ENCODE results near the gene BLID.

BLID gene

DNA sequence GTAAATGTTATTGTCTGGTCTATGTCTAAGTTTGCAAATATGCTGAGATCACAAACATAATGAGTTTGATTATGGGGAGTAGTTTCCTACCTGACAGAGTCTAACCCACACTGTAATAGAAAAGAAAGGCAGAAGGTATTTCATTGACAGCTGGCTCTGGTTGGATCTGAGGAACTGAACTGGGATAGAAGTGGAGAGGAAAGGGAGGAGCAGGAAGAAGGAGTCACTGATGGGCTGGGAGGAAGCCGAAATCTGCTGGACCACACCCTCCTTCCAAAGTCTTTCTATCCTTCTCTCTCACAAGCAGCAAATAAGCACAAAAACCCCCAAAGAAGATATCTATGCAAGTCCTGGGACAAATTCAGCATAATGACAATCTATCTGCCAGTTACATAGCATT is 11.7 kb downstream of the BLID start:
- Mint-ChIP-seq H3K9me3 (no peaks in the 10 kb centered on the region), H3K27ac (no peak overlapping the region), H3K4me1 (ENCODE audit: low read depth) (peaks cover 5% of the 10 kb centered on the region), H3K27me3 (ENCODE audit: low read depth) (peaks cover 24% of the 10 kb centered on the region), H3K36me3 (ENCODE audit: low read depth) (no peaks in the 10 kb centered on the region), H3K4me3 (no peak overlapping the region)

DNA sequence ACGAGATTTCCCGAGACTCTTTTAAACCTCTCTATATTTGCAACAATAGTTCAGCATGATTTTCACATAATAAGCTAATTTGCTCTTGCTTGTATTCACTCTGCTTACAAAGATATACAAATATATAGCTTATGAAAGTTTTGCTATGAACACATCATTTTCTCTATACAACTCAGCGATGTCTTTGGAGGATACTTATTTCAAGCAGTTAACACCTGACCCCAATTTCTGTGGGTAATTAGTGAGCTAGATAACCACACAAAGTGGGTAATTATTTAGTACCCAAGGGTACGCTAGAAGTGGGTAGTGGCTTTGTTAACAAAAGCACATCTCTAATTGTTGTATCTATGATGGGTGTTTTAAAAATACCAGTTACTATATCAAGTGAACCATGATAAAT is 12.3 kb downstream of the BLID start:
- Mint-ChIP-seq H3K27ac (no peak overlapping the region), H3K9me3 (no peaks in the 10 kb centered on the region), H3K36me3 (ENCODE audit: low read depth) (no peaks in the 10 kb centered on the region), H3K27me3 (ENCODE audit: low read depth) (peaks cover 24% of the 10 kb centered on the region), H3K4me3 (no peak overlapping the region), H3K4me1 (ENCODE audit: low read depth) (peaks cover 5% of the 10 kb centered on the region)

DNA sequence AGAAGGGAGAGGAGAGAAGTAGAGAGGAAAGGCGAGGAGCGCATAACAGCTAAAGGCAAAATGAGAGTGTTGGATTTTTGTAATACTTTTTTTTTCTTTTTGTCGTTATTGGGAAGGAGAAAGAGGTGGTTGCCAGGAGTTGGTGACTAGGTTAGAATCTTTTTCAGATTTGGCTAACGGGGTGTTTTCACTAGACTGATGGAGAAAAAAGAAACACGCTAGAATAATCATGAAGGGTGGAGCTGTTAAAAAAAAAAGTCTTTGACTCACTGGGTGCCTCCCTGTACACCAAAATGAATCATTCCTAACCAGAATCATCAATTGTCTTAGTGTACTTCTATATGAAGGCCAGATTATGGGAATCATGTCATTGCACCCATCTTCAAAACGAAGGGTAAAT is 12.7 kb downstream of the BLID start:
- Mint-ChIP-seq H3K36me3 (ENCODE audit: low read depth) (no peaks in the 10 kb centered on the region), H3K27ac (no peak overlapping the region), H3K4me3 (no peak overlapping the region), H3K27me3 (ENCODE audit: low read depth) (peaks cover 24% of the 10 kb centered on the region), H3K9me3 (no peaks in the 10 kb centered on the region), H3K4me1 (ENCODE audit: low read depth) (peaks cover 5% of the 10 kb centered on the region)

DNA sequence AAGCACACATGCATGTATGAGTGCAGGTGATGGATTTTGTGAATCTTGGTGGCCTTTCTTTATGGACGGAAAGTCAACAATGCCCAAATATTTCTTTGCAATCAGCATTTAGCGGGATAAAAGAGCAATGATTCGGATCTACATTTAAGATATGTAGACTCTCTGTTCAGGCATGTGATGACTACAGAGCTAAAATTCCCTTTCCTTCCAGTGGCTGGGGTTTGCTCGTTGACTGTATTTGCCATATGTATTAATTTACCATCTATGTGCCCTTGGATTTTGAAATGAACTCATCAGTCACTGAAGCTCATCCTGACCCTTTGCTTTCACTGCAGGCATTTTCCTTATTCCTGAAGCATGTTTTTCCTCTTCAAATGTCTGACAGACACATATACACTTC is 13.6 kb downstream of the BLID start:
- peaks cover 5% of the 10 kb centered on the region for H3K4me1 Mint-ChIP-seq (ENCODE audit: low read depth)
- H3K27ac Mint-ChIP-seq, result no peak overlapping the region
- H3K4me3 Mint-ChIP-seq, result no peak overlapping the region
- H3K36me3 Mint-ChIP-seq (ENCODE audit: low read depth), result no peaks in the 10 kb centered on the region
- H3K27me3 Mint-ChIP-seq (ENCODE audit: low read depth), result peaks cover 33% of the 10 kb centered on the region
- no peaks in the 10 kb centered on the region for H3K9me3 Mint-ChIP-seq

DNA sequence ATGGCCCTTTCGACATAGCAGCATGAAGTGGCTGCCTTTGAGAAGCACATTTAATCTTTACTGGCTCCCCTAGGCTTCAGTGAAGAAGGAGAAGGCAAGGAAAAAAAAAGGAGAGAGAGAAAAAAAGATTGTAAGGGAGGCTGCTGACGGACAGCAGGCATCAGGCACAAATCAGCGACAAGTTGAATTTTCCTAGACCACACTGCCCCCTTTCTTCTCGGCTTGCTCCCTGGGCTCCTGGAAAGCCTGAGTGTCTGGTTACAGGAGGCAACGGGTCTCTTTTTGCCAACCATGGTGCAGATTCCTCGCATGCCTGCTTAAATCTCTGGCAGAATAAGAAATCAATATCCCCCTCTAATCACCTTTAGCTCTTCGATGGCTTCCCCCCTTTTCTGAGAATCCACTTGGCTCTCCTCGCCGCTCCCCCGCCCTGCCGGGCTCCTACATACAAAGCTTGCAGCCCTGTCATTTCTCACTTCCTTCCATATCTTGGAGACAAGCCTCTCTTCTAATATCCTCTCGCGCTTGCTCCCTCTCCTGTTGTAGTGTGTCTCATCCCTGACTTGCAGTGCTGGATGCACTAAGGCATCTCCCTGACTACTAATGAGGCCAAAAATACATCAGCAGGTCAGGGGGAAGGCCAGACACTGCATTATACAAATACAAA is 14.3 kb downstream of the BLID start:
- Mint-ChIP-seq H3K9me3 (no peaks in the 10 kb centered on the region), H3K27ac (no peak overlapping the region), H3K36me3 (ENCODE audit: low read depth) (no peaks in the 10 kb centered on the region), H3K4me3 (no peak overlapping the region), H3K27me3 (ENCODE audit: low read depth) (peaks cover 36% of the 10 kb centered on the region), H3K4me1 (ENCODE audit: low read depth) (peaks cover 5% of the 10 kb centered on the region)

DNA sequence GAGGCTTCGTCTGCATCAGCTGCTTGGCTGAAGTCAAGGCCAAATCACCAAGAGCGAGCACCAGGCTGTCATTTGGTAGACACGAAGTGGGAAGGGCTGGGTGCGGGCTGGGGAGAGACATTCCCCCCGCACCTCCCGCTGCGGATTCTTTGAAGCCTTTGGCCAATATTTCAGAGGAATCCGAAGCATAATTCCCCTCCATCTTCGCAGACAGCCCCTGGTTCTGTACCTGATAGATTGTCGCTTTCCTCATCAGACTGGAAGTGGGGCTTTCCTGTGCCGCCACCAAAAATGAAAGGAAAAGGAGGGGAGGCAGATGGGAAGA is 15.3 kb downstream of the BLID start:
- H3K27me3 Mint-ChIP-seq (ENCODE audit: low read depth), result peaks cover 36% of the 10 kb centered on the region
- H3K4me1 Mint-ChIP-seq (ENCODE audit: low read depth), result peaks cover 5% of the 10 kb centered on the region
- H3K4me3 Mint-ChIP-seq, result no peak overlapping the region

DNA sequence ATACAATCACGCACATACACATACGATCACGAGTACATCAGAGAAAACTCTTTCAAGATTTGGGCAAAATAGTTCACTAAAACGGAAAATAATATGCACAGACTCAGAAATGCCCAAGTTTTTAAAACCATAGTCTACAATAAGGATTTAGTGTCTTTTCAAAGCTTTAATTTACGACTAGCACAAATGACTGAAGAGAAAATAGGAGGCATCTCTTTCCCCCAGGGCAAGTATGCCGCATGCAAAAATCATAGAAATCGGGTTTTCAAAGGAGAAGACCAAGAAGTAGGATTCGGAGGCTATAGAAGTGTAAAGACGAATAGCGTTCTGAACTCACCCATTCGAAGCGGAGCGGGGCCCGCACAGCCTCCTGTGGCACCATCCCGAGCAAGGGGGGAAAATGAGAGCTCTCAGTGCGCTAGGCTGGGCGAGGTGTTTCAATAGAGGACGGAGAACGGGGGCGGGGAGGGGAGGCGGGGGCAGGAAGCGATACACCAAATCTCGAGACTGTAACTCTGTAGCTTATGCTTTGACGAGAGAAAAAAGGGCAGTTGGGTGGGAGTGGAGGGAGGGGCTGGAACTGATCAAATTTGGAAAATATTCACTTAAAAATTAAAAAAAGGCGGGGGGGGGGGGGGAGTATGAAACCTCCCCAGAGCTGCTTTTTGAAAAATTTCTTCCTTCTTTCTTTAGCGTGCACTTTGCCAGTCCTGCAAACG is 15.8 kb downstream of the BLID start:
- no peaks in the 10 kb centered on the region for H3K9me3 Mint-ChIP-seq
- no peaks in the 10 kb centered on the region for H3K36me3 Mint-ChIP-seq (ENCODE audit: low read depth)
- peaks cover 5% of the 10 kb centered on the region for H3K4me1 Mint-ChIP-seq (ENCODE audit: low read depth)
- peaks cover 36% of the 10 kb centered on the region for H3K27me3 Mint-ChIP-seq (ENCODE audit: low read depth)
- no peak overlapping the region for H3K27ac Mint-ChIP-seq
- H3K4me3 Mint-ChIP-seq, result no peak overlapping the region

More for the DNA sequence above, 15.3 kb downstream of the BLID start:
- no peak overlapping the region for H3K27ac Mint-ChIP-seq
- H3K36me3 Mint-ChIP-seq (ENCODE audit: low read depth), result no peaks in the 10 kb centered on the region
- no peaks in the 10 kb centered on the region for H3K9me3 Mint-ChIP-seq

DNA sequence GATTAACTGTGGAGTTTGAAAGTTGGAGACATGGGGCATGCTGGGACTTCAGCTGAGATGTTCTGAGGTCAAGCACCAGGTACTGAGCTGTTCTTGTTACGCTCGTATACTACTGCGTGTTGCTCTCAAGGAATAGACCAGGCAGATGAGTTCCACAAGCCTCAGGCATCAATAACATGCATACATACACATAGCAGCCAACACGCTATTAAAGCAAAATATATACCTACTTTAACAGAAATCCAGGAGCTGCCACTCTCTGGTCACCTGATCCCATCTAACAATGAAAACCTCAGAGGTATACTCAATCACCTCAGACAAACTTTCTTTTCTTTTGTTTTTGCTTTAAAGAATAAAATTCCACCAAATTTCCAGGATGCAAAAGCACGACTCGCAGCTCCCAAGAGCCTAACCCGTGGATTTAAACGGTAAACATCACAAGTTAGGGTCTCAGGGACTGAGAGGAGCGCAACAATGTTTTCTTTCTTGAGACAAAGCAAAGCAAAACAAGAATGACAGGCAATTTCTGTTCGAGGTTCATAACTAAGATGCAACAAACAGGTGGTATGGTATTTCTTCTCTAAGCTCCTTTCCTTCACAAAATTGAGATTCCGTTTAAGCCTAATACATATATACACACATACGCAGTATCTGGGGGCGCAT is 16.5 kb downstream of the BLID start:
- Mint-ChIP-seq H3K9me3 (no peaks in the 10 kb centered on the region), H3K27ac (no peak overlapping the region), H3K27me3 (ENCODE audit: low read depth) (peaks cover 36% of the 10 kb centered on the region), H3K36me3 (ENCODE audit: low read depth) (no peaks in the 10 kb centered on the region), H3K4me3 (no peak overlapping the region), H3K4me1 (ENCODE audit: low read depth) (peaks cover 5% of the 10 kb centered on the region)

DNA sequence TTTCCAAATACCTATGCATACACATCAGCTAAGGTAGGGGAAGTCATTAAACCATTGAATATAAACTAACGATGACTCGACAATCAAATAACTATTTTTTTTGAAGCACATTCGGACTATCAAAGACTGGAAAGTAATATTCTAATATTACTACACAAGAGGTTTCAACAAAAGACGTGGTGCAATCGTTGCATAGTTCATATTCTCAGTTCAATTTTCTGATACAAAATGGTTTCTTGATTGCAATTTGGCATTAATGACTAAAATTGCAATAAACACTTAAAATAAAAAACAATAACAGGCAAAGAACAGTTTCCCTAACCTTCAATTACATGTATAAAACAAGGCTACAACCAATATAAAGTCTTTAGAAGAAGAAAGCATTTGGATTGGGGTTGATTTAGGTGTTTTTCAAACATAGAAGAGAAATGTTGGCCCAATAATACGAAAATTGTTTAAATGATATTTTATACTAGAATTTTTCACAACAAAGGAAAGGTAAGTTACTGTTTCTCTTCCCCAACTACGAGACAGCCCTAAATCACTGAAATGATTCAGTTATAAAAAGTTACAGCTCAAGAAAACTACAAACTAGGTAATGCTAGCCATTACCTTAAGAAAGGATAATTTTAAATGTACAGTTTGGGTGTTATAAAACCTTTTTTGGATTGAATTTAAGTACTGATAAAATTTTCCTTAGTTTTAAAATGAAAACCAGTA is 17.6 kb downstream of the BLID start:
- H3K4me3 Mint-ChIP-seq, result no peak overlapping the region
- no peaks in the 10 kb centered on the region for H3K36me3 Mint-ChIP-seq (ENCODE audit: low read depth)
- H3K27ac Mint-ChIP-seq, result no peak overlapping the region
- H3K4me1 Mint-ChIP-seq (ENCODE audit: low read depth), result peaks cover 5% of the 10 kb centered on the region
- peaks cover 33% of the 10 kb centered on the region for H3K27me3 Mint-ChIP-seq (ENCODE audit: low read depth)
- no peaks in the 10 kb centered on the region for H3K9me3 Mint-ChIP-seq

DNA sequence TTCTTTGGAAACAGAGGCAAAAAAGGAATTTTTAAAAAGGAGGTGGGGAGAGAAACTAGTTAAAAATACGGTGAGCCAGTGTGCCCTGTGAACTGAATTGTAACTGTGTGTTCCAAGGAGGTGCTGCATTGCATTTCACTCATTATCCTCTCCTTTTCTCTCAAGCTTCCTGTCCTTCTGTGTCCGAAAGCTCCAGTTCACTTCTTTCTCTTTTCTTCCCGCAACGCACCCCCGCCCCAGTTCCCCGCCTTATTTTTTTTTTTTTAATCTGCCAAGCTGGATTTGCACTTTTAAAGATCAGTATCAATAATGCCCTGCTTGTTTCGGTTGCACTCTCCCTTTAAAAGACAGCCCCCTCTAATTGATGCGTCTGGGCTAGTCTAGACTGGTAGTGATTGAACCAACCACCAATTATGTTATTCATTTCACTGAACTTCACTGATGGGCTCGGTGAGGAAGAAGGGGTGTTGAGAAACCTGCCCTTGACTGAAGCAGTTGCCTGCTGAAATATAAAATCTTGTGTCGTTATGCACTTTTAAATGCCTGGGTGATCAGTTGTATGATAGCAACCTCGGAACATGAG is 18.5 kb downstream of the BLID start:
- no peaks in the 10 kb centered on the region for H3K36me3 Mint-ChIP-seq (ENCODE audit: low read depth)
- no peaks in the 10 kb centered on the region for H3K9me3 Mint-ChIP-seq
- H3K27ac Mint-ChIP-seq, result no peak overlapping the region
- H3K4me3 Mint-ChIP-seq, result no peak overlapping the region
- peaks cover 33% of the 10 kb centered on the region for H3K27me3 Mint-ChIP-seq (ENCODE audit: low read depth)
- H3K4me1 Mint-ChIP-seq (ENCODE audit: low read depth), result peaks cover 5% of the 10 kb centered on the region

DNA sequence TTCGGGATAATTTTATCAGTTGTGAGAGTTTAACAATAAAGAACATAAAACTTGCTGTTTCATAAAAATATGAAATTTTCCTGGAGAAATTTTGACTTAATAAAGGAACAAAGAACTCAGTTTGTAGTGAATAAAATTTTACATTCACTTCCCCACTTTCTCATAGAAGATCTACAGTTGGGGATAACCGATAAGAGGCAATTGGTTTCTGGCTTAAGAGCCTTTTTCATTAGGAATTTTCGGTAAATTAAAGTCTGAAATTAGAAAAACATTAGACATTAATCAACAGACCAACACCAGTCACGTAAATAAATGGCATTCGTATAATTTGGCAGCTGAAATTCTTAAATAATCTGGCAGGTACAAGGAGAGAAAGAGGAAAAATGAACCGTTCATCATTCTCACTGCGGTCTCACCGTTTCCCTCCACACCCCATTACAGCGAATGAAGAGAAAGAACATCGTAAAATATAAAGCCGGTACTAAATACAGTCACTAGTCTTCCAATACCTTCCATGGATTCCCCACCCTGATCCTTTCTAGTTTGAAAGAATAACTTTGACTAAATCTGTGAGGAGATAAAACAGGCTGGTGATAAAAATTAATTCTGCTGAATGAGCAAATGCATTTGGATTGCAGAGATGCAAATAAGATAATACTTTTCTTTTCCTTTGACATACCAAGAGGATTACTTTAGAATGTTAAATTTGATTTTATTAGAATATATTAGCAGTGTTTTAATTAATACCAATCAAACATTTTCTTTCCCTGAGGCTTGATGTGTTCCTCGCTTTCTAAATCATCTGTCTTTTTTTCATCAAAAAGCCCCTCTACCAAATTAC is 19.5 kb downstream of the BLID start:
- Mint-ChIP-seq H3K9me3 (no peaks in the 10 kb centered on the region), H3K27ac (no peak overlapping the region), H3K27me3 (ENCODE audit: low read depth) (peaks cover 32% of the 10 kb centered on the region), H3K4me3 (no peak overlapping the region), H3K4me1 (ENCODE audit: low read depth) (peaks cover 5% of the 10 kb centered on the region), H3K36me3 (ENCODE audit: low read depth) (no peaks in the 10 kb centered on the region)

DNA sequence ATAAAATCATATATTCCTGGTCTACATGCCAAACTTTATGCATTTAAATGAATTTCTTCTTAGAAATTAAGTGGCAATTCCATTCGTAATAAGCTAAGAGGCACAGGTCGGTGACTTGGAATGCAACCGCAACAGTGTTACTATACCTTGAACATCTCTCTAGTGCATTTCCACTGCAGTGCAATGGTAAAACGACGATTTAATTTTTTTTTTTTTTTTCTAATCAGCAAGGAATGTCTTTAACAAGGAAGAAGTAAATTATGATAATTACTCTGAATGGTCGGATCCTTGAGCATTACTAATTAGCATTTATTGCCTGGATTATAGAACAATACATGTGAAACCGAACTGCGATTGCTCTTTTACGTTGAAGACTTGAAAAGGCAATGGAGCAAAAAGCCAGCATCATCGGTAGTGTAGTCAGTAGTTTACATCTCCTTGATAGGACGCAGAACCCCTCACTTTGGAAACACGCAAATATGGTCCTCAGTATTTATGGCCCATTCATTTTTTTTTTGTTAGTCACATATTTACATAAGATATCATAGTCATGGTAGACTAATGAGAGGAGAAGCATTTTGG is 20.2 kb downstream of the BLID start:
- H3K36me3 Mint-ChIP-seq (ENCODE audit: low read depth), result no peaks in the 10 kb centered on the region
- no peaks in the 10 kb centered on the region for H3K9me3 Mint-ChIP-seq
- H3K4me3 Mint-ChIP-seq, result no peak overlapping the region
- peaks cover 25% of the 10 kb centered on the region for H3K27me3 Mint-ChIP-seq (ENCODE audit: low read depth)
- H3K27ac Mint-ChIP-seq, result no peak overlapping the region
- peaks cover 5% of the 10 kb centered on the region for H3K4me1 Mint-ChIP-seq (ENCODE audit: low read depth)

DNA sequence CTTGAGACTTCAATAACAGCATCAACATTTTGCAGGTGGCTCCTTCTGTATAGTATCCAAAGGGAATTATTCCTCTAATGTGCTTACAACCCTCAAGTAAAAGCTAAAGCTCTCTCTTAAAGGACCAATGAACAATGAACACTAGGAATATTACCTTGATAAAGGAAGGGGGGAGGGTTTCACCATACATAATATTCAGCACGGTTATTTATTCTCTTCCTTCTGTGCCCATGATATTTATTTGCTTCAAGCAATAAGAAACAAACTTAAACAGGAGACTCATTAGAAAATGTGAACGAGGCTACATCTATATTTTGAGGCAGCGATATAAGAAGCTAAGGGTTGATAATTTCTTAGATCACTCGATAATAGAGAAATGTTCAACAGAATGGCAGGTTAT is 21.2 kb downstream of the BLID start:
- H3K4me1 Mint-ChIP-seq (ENCODE audit: low read depth), result peaks cover under 1% of the 10 kb centered on the region
- H3K27me3 Mint-ChIP-seq (ENCODE audit: low read depth), result peaks cover 16% of the 10 kb centered on the region
- H3K27ac Mint-ChIP-seq, result no peak overlapping the region
- no peak overlapping the region for H3K4me3 Mint-ChIP-seq
- no peaks in the 10 kb centered on the region for H3K9me3 Mint-ChIP-seq
- H3K36me3 Mint-ChIP-seq (ENCODE audit: low read depth), result no peaks in the 10 kb centered on the region

Measured in T-helper 1 cell treated with Interleukin-12 subunit alpha and Interleukin-12 subunit beta and Interleukin-4 antibody, amounts not matched to agents 30 μg/mL and 1 μg/mL, for 36 hours (primary cell).